Liver (tissue), 9 donors: ENCODE measurements around the gene KCNK13. TPM values are rescaled to one million over a fixed set of nuclear protein-coding genes. Genes with fewer than 3 reads are reported as not detected.

ENCODE experiments used
- DNase-seq: peaks from one replicate; pipeline ENCODE4 v3.0.0-alpha.2; 2017; ENCODE audit warnings: low spot score
- H3K27ac ChIP-seq, 2 donors: one replicate each; pipeline ENCODE4 v1.7.0; 2013; ENCODE audit warnings: inconsistent platforms in 2 of 2, low read length in 2 of 2, control low read depth in 1 of 2, low read depth in 1 of 2, mild to moderate bottlenecking in 1 of 2
- H3K27me3 ChIP-seq, 4 donors: one replicate each; pipeline versions ENCODE4 v1.6.1 to v1.7.0; 2013; ENCODE audit warnings: low read length in 3 of 4, inconsistent platforms in 1 of 4, mild to moderate bottlenecking in 1 of 4, moderate library complexity in 1 of 4; ENCODE audit not compliant: control insufficient read depth in 4 of 4, insufficient read depth in 4 of 4
- H3K36me3 ChIP-seq, 4 donors: one replicate each; pipeline versions ENCODE4 v1.6.1 to v1.7.0; 2013; ENCODE audit warnings: low read length in 3 of 4, mild to moderate bottlenecking in 3 of 4, low read depth in 1 of 4, moderate library complexity in 1 of 4; ENCODE audit not compliant: control insufficient read depth in 4 of 4, insufficient read depth in 3 of 4
- H3K4me1 ChIP-seq, 4 donors: one replicate each; pipeline versions ENCODE4 v1.6.1 to v1.7.0; 2013; ENCODE audit warnings: low read length in 3 of 4, mild to moderate bottlenecking in 3 of 4, moderate library complexity in 1 of 4; ENCODE audit not compliant: control insufficient read depth in 4 of 4, insufficient read depth in 4 of 4
- H3K4me3 ChIP-seq, 3 donors: one replicate each; pipeline versions ENCODE4 v1.6.1 to v1.7.0; 2013; ENCODE audit warnings: low read length in 3 of 3, control low read depth in 1 of 3, low read depth in 1 of 3, mild to moderate bottlenecking in 1 of 3
- H3K9ac ChIP-seq, 2 donors: one replicate each; pipeline ENCODE4 v1.7.0; 2013; ENCODE audit warnings: low read length in 2 of 2, mild to moderate bottlenecking in 2 of 2, moderate library complexity in 2 of 2, control low read depth in 1 of 2, low read depth in 1 of 2
- H3K9me3 ChIP-seq, 4 donors: one replicate each; pipeline versions ENCODE4 v1.6.1 to v1.7.0; 2013; ENCODE audit warnings: low read length in 3 of 4; ENCODE audit not compliant: control insufficient read depth in 4 of 4
- EGR1 ChIP-seq, 2 donors: IDR thresholded peaks; 2 replicates each; pipeline ENCODE4 v1.6.1; 2016 to 2018; ENCODE audit warnings: antibody characterized with exemption in 2 of 2, low read depth in 2 of 2
- FOXA1 ChIP-seq: IDR thresholded peaks from 2 replicates; pipeline ENCODE4 v1.6.1; 2016; ENCODE audit warnings: antibody characterized with exemption
- FOXA2 ChIP-seq: IDR thresholded peaks from 2 replicates; pipeline ENCODE4 v1.6.1; 2016; ENCODE audit warnings: antibody characterized with exemption
- GABPA ChIP-seq, 2 donors: IDR thresholded peaks in 1 of 2; conservative IDR thresholded peaks in 1 of 2; 2 replicates each; pipeline ENCODE4 v1.6.1; 2016; ENCODE audit warnings: antibody characterized with exemption in 2 of 2, mild to moderate bottlenecking in 1 of 2, moderate library complexity in 1 of 2
- HNF4A ChIP-seq, 2 donors: conservative IDR thresholded peaks; 2 replicates each; pipeline ENCODE4 v1.6.1; 2016; ENCODE audit warnings: antibody characterized with exemption in 2 of 2, mild to moderate bottlenecking in 2 of 2
- HNF4G ChIP-seq: IDR thresholded peaks from 2 replicates; pipeline ENCODE4 v1.6.1; 2016; ENCODE audit warnings: antibody characterized with exemption
- JUND ChIP-seq, 2 donors: IDR thresholded peaks; 2 replicates each; pipeline ENCODE4 v1.6.1; 2016; ENCODE audit warnings: antibody characterized with exemption in 2 of 2
- NR2F2 ChIP-seq: IDR thresholded peaks from 2 replicates; pipeline ENCODE4 v1.6.1; 2016; ENCODE audit warnings: antibody characterized with exemption
- RAD21 ChIP-seq, 2 donors: IDR thresholded peaks; 2 replicates each; pipeline ENCODE4 v1.6.1; 2016; ENCODE audit warnings: antibody characterized with exemption in 2 of 2, mild to moderate bottlenecking in 2 of 2
- RXRA ChIP-seq, 2 donors: IDR thresholded peaks; 2 replicates each; pipeline ENCODE4 v1.6.1; 2017 to 2018; ENCODE audit warnings: antibody characterized with exemption in 2 of 2, mild to moderate bottlenecking in 1 of 2
- SP1 ChIP-seq: IDR thresholded peaks from 2 replicates; pipeline ENCODE4 v1.6.1; 2018; ENCODE audit warnings: antibody characterized with exemption, mild to moderate bottlenecking
- TAF1 ChIP-seq: conservative IDR thresholded peaks from 2 replicates; pipeline ENCODE4 v1.6.1; 2016; ENCODE audit warnings: antibody characterized with exemption, mild to moderate bottlenecking
- YY1 ChIP-seq: IDR thresholded peaks from 2 replicates; pipeline ENCODE4 v1.6.1; 2016; ENCODE audit warnings: antibody characterized with exemption, mild to moderate bottlenecking
- WGBS: extraction: QIAGEN DNeasy Blood & Tissue Kit; methylation state at CpG from one replicate; pipeline ENCODE4 v1.1.7; 2013; 5-methylcytosine and 5-hydroxymethylcytosine counted together
- polyA plus RNA-seq, 2 donors: library from polyadenylated mRNA; stranded (reverse) in 1 of 2; unstranded in 1 of 2; fragments of 200-250 nt in 1 of 2; fragments of >200 nt in 1 of 2; fragmentation: Nextera tagmentation in 1 of 2; extraction: Ambion mirVana in 1 of 2; gene quantifications; one replicate each; pipeline versions ENCODE4 v1.2.1 to v1.2.3, GENCODE V29; 2013 to 2015
- total RNA-seq, 2 donors: library from RNA; depleted of rRNA; stranded (reverse); fragments of >200 nt; gene quantifications; one replicate each; pipeline ENCODE4 v1.2.3, GENCODE V29; 2014
- TF ChIP-seq, protein P1 (sequence below): fragments of 150-350 bp; IDR thresholded peaks from 2 replicates; pipeline ENCODE4 v1.5.1; 2017; ENCODE audit warnings: improper control_type of control experiment, low read depth, low read length; ENCODE audit not compliant: missing input control
- TF ChIP-seq, protein P2 (sequence below): IDR thresholded peaks from 2 replicates; pipeline ENCODE4 v1.6.1; 2016; ENCODE audit warnings: antibody characterized with exemption
- TF ChIP-seq, protein P3 (sequence below): IDR thresholded peaks from 2 replicates; pipeline ENCODE4 v1.6.1; 2016; ENCODE audit warnings: antibody characterized with exemption
- donor health status: healthy.
- donor health status: healthy.
- donor health status: healthy.
- donor health status: healthy.
- donor health status: healthy.

KCNK13 gene
- total and polyA plus RNA-seq, 4 donors: 0.25 to 0.61 (median 0.38) TPM; not detected in 1

DNA sequence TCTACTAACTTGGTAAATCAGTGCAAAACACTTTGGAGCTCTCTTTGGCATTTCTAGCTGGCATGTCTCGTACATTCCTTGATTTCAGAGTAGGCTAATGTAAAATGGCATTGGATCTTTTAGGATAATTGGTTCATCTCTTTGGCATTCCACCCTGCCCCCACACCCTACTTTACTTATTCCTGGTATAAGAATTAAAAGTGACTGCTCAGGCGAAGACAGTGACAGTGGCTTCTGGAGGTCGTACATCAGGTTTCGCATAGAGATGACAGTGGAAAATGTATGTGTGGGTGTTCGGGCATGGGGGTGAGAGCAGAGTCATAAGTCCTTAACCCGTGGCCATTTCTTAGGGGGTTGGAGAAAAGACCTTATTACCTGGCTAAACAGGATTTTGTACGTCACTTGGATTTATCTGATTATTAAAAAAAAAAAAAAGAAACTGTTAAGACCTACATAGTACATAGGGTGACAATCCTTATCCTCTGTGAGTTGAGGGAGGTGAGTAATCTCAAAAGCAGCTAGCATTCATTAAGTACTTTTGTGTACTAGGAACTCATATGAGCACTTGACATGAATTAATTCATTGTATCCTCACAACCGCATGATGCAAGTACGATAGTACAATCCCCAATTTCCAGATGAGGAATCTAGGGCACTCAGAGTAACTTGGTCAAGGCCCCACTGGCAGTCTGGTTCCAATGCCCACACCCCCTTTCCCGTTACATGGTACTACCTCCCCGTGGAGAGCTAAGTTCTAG lies 22.4 kb upstream of the KCNK13 start:
- TF ChIP-seq, protein P1, sequence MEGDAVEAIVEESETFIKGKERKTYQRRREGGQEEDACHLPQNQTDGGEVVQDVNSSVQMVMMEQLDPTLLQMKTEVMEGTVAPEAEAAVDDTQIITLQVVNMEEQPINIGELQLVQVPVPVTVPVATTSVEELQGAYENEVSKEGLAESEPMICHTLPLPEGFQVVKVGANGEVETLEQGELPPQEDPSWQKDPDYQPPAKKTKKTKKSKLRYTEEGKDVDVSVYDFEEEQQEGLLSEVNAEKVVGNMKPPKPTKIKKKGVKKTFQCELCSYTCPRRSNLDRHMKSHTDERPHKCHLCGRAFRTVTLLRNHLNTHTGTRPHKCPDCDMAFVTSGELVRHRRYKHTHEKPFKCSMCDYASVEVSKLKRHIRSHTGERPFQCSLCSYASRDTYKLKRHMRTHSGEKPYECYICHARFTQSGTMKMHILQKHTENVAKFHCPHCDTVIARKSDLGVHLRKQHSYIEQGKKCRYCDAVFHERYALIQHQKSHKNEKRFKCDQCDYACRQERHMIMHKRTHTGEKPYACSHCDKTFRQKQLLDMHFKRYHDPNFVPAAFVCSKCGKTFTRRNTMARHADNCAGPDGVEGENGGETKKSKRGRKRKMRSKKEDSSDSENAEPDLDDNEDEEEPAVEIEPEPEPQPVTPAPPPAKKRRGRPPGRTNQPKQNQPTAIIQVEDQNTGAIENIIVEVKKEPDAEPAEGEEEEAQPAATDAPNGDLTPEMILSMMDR: no peak
- no peak for TF ChIP-seq HNF4G
- TF ChIP-seq GABPA (IDR thresholded peaks at IDR 0.05 in 1 of 2, conservative IDR thresholded peaks at IDR 0.05 in 1 of 2): no peak
- TF ChIP-seq FOXA1: no peak
- no peak for TF ChIP-seq FOXA2
- no peaks in the 10 kb centered on the region for H3K9me3 ChIP-seq
- no peak overlapping the region for H3K27ac ChIP-seq
- no peaks in the 10 kb centered on the region for H3K4me1 ChIP-seq
- DNase-seq: no peak
- 97% methylated on average over 11 of the region's 11 CpGs for WGBS
- no peaks in the 10 kb centered on the region for H3K27me3 ChIP-seq
- H3K9ac ChIP-seq: no peak overlapping the region
- H3K4me3 ChIP-seq: no peak overlapping the region
- peaks cover 0 to 4% (median 1%) of the 10 kb centered on the region in 4 donors for H3K36me3 ChIP-seq

DNA sequence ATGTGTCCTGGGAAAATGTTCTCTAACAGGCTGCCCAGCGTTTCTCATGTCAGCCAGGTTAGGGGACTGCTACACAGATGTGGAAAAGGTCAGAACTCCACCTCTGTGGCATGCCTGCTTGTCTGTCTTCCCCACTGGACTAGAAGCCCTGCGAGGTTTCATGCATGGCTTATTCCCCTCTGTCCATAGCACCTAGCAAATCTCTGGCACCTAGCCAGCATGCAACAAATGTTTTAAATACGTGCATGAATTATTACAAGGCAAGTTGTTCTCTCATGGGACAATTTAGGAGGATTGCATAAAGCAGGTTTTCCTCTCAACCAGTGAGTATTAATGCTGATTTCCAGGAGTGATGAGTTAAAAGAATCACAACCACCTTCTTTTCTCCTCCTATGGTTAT lies 21.4 kb upstream of the KCNK13 start:
- H3K4me1 ChIP-seq: no peaks in the 10 kb centered on the region
- no peak overlapping the region for H3K4me3 ChIP-seq
- H3K9ac ChIP-seq: no peak overlapping the region
- no peak for TF ChIP-seq RXRA (IDR thresholded peaks at IDR 0.05)
- H3K9me3 ChIP-seq: no peaks in the 10 kb centered on the region
- no peaks in the 10 kb centered on the region for H3K27me3 ChIP-seq
- H3K27ac ChIP-seq: no peak overlapping the region
- peaks cover 0 to under 1% (median 0%) of the 10 kb centered on the region in 4 donors for H3K36me3 ChIP-seq
- WGBS: 92% methylated on average over 3 of the region's 3 CpGs
- DNase-seq: no peak

DNA sequence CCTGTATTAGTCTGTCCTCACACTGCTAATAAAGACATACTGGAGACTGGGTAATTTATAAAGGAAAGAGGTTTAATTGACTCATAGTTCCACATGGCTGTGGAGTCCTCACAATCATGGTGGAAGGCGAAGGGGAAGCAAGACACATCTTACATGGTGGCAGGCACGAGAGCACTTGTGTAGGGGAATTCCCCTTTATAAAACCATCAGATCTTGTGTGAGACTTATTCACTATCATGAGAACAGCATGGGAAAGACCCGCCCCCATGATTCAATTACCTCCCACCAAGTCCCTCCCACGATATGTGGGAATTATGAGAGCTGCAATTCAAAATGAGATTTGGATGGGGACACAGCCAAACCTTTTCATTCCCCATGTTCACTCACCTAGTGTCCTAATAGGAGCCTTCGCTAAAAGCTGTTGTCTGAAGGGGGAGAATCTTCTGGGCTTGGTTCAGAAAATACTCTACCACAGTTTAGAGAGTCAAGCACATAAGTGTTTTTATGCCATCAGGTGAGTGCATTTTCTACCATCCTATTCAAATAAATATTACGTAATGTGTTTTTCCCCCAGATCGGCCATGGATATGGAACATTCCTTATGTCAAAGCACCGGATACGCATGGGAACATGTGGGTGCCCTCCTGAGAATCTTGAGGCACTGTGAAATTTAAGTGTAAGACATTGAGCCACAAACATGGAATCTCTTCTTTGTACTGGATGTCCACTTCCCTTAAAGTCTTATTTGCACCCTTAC lies 19.1 kb upstream of the KCNK13 start:
- 95% methylated on average over 9 of the region's 9 CpGs for WGBS
- Histone ChIP-seq H3K27me3 (no peaks in the 10 kb centered on the region), H3K9ac (no peak overlapping the region), H3K4me3 (no peak overlapping the region), H3K36me3 (no peaks in the 10 kb centered on the region), H3K9me3 (no peaks in the 10 kb centered on the region), H3K27ac (no peak overlapping the region), H3K4me1 (no peaks in the 10 kb centered on the region)
- TF ChIP-seq GABPA (IDR thresholded peaks at IDR 0.05 in 1 of 2, conservative IDR thresholded peaks at IDR 0.05 in 1 of 2): no peak
- no peak for TF ChIP-seq SP1
- no peak for TF ChIP-seq HNF4A (conservative IDR thresholded peaks at IDR 0.05)
- TF ChIP-seq NR2F2: no peak
- TF ChIP-seq JUND (IDR thresholded peaks at IDR 0.05): no peak
- no peak for DNase-seq

DNA sequence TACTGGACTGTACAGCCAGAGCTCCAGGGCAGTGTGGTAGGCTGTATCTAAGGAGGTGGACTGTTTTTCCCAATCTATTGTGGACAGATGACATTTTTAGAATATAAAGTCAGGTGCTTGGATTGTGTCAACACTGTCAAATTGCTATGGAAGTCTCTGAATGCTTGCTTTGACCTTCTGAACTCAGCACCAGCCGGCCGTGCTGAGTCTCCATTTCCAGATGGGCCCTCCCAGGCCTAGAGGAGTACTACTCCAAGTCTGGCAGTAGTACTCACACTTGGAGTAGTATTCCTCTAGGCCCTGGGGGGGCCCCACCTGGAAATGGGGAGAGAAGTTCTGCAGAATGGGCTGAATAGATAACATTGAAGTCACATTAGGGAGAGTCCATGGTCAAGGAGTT lies 16.2 kb upstream of the KCNK13 start:
- 80% methylated on average over 2 of the region's 2 CpGs for WGBS
- TF ChIP-seq, protein P2, sequence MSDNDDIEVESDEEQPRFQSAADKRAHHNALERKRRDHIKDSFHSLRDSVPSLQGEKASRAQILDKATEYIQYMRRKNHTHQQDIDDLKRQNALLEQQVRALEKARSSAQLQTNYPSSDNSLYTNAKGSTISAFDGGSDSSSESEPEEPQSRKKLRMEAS: no peak
- TF ChIP-seq YY1 (no peak), RAD21 (IDR thresholded peaks at IDR 0.05) (no peak), SP1 (no peak), EGR1 (IDR thresholded peaks at IDR 0.05; ENCODE audit: low read depth in 2 of 2) (no peak), RXRA (IDR thresholded peaks at IDR 0.05) (no peak), TAF1 (no peak), JUND (IDR thresholded peaks at IDR 0.05) (no peak), FOXA2 (no peak), GABPA (IDR thresholded peaks at IDR 0.05 in 1 of 2, conservative IDR thresholded peaks at IDR 0.05 in 1 of 2) (no peak)
- TF ChIP-seq, protein P3, sequence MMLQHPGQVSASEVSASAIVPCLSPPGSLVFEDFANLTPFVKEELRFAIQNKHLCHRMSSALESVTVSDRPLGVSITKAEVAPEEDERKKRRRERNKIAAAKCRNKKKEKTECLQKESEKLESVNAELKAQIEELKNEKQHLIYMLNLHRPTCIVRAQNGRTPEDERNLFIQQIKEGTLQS: no peak
- TF ChIP-seq, protein P1: no peak

More for the DNA sequence above, 16.2 kb upstream of the KCNK13 start:
- Histone ChIP-seq H3K27ac (no peak overlapping the region), H3K4me1 (no peaks in the 10 kb centered on the region), H3K27me3 (no peaks in the 10 kb centered on the region), H3K36me3 (no peaks in the 10 kb centered on the region), H3K4me3 (no peak overlapping the region), H3K9me3 (no peaks in the 10 kb centered on the region), H3K9ac (no peak overlapping the region)
- DNase-seq: no peak
